Fibroblast of skin of abdomen (primary cell): Measurements from ENCODE around the gene TNK2.

Source experiments
- DNase-seq: peaks from one replicate; pipeline ENCODE4 v3.0.0-alpha.2; 2013

The TNK2 gene

DNA sequence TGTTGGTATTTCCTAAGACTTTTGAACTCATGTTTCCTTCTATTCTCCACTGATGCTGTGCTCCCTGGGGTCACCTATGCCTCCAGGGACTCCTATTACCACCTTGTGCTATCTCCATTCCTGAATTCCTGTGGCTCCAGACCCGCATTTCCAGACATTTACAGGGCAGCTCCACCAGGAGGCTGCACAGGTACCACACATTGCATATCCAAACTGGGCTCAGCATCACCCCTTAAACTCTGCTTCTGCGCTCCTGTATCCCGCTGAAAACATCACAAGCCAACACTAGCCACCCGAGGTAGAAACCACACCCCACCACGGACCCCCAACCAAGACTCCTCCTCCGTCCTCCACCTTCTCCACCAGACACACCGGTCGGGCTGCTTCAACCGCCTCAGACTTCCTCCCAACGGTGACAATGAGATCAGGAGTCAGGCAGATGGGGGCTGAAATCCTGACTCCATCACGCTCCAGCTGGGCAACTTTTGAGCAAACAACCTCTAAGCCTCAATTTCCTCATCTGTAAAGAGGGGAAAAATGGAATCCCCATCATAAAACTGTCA, 10.4 kb downstream of the TNK2 start:
- DNase-seq: no peak

DNA sequence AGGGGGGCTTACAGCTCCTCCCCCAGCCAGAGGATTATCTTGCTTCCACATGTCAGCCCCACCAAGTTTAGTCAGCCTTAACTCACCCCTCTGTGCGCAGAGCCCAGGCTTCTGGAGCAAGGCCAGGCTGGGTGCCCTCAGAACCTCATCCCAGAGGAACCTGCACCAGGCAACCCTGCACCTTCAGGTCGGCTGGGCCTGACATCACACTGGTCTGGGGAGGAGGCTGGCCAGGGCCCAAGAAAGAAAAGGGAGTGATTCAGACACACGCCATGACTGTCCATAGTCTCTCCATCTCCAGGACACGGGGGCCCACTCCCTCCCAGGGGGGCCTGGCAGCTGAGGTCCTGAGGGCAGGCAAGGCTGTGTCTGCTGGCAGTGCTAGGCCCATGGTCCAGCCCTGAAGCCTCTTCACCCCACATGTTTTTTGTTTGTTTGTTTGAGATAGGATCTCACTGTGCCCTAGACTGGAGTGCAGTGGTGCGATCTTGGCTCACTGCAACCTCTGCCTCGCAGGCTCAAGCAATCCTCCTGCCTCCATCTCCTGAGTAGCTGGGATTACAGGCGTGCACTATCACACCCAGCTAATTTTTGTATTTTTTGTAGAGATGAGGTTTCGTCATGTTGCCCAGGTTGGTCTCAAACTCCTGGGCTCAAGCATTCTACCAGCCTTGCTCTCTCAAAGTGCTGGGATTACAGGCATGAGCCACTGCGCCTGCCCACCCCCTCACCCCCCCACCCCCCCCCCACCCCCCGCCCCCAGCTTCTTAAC, 11.1 kb downstream of the TNK2 start:
- peak; percentile 59 for DNase-seq

- peak; percentile 82 for DNase-seq
These were observed 11.8 kb downstream of the TNK2 start for GRCh38 chr3:195896361-195897080.

DNA sequence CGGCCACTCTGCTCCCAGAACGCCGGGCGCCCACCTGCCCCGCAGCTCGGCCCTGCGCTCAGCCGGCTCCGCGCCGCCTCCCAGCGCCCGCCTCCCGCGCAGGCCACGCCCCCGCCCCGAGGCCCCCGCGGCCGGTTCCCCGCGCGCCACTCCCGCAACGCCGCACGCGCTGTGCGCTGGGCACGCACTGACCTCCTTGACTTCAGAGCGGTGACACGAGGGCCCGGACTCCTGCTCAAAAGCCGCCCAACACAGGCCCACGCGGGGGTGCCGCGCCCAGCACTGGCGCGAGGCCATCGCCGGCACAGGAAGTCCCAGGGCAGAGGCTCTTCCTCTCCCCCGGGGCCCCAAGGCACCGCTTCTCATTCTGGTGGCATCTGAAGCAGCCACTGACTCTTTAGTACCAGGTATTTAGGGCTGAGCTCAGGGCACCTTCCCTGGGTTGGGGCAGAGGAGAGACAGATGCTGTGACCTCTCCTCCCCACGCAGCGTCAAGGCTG, 12.4 kb downstream of the TNK2 start:
- DNase-seq: peak; percentile 13

DNA sequence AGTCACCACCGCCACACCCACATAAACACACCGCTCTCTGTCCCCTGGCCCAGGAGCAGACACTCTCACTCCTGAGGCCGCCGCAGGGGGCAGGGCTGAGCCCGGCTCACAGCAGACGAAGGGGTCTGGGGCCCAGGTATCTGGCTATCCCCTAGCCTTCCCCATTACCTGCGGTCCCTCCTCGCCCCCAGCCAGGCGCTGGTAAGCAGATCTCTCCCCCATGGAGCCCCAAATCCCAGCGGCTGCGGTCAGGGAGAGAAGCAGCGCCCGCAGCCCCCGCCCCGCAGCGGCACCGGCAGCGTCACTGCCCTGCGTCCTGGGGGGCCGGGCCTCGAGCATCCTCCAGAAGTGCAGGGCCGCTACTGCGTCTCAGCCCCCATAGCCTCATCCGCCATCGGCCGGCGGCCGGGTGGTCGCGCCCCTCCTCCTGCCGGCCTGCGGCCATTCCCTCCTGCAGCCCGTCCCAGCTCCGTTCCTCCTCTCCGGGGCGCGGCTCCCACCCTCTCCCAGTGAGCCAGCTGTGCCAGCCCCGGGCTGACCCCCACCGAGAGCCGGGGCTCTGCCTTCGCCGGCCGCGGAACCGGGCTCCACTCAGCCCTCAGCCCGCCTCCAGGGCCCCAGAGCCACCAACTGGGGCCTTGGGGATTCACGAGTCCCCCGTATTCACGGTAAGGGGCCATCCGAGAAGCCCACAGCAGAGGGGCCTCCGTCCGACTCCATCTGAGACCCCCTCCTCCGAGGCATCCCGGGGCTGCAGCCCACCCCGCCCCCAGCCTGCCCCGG, 13.1 kb downstream of the TNK2 start:
- DNase-seq: peak; percentile 39

- no peak for DNase-seq
These were observed 14.4 kb downstream of the TNK2 start for GRCh38 chr3:195893916-195894465.

GRCh38 chr3:195893516-195893915, 14.8 kb downstream of the TNK2 start:
- no peak for DNase-seq

DNA sequence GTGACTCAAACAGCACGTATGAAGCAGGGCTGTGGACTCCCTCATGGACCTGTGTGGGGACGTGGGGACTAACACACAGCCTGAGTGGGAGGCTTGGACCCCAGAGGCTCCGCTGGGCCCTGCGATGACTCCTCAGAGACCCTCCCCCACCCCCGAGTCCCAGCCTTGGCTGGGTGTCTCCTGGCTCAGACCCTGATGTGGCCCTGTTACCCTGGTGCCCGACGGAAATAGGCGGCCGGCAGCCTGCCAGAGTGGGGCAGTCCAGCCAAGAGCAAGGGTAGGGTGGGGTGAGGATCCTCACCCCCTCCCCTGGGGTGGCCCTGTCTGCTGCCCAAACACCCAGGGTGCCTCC, 15.3 kb downstream of the TNK2 start:
- DNase-seq: no peak

DNA sequence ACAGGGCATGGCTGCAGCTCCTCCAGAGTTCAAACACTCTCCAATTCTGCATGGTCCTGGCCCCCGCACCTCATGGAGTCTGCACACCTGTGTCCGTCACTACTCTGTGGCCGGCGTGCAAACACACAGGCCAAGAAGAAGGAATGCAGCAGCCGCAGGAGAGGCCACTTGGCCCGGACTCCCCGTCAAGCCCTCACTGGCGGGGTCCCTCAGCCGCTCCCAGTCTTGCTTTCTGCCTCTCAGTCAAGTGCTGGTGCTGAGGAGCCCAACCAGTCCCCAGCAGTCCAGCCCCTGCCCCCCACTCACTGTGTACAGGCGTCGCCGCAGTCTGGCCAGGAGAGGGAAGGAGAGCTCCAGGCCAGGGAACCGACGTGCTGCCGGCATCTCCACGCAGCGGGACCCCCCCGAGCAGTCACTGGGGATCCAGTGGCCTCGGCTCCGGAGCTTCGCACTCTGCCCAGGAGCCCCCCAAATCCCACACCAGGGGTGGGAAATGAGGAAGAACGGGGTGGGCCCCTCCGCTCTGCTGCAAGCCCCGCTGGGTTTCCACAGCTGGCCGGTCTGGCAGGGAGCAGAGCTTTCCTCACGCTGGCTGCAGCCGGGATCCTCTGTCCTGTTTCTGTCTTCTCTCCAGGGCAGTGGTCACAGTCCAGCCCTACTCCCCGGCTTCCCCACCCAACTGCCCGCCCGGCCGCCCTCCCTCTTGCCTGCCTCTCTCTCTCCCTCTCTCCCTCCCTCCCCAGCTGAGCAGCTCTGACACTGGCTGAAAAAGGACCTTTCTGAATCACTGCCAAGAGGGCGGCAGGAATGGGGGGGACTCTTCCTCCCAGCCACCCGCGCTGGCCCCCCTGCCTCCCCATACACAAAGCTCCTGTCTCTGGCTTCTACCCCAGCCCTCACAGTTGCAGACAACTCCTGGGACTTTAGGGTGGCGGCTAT, 16.0 kb downstream of the TNK2 start:
- peak; percentile 77 for DNase-seq

- DNase-seq: no peak
These were observed 16.8 kb downstream of the TNK2 start for GRCh38 chr3:195891431-195892104.

- no peak for DNase-seq
These were observed 18.5 kb downstream of the TNK2 start for GRCh38 chr3:195889870-195890295.

DNA sequence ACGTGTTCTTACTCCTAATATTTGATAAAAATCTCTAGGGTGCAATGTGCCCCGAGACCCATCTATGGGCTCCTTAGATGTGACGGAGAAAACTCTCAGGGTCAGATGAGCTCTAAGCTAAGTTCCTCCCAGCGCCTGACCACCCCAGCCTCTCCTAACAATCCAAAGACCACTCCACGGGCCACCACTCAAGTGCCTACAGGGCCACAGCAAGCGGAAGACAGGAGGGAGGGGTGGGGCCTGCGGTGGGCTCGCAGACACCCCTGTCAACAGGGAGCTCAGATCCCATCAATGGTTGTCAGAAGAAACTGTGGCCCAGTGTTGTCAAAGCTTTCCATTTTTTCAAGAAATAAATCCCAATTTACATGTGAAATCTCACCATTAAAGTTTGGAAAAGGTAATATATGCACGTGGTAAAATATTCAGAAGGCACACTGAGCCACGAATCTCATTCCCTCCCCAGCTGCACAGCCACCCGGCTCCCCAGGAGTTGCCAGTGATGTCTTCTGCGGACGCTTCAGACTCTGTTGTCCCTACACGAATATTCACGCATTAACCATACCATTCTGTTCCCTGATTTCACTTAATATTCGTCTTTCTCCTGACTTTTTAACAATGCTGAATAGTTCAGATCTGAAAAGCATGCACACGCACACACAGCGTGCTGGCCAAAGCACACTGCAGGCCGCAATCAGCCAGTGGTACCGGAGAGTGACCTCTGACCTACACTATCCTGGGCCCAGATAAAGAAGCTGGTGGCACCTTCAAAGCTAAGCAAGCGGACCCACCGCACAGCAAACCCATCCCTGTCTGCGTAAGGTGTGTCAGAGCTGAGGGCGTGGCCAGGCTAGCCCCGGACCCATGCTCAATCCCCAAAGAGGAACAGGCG, 19.1 kb downstream of the TNK2 start:
- no peak for DNase-seq

DNA sequence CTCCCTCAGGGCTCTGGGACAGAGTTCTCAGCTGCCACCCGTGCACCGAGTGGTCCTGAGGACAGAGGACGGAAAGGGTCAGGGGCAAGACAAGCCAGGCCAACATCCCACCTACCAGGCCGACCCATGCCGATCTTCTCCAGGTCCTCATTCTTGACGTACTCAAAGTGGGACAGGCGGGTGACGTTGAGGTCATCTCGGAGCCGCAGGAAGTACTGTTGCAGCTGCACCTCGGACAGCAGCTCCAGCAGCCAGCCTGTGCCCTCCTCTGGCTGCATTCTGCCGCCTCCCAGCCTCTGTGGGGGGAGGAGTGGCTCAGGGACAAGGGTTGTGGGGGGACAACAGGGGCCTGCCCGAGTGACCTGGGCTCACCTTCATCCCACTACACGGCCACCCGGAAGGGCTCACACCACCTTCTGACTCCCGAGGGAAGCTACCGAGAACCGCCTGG, 20.0 kb downstream of the TNK2 start:
- no peak for DNase-seq

DNA sequence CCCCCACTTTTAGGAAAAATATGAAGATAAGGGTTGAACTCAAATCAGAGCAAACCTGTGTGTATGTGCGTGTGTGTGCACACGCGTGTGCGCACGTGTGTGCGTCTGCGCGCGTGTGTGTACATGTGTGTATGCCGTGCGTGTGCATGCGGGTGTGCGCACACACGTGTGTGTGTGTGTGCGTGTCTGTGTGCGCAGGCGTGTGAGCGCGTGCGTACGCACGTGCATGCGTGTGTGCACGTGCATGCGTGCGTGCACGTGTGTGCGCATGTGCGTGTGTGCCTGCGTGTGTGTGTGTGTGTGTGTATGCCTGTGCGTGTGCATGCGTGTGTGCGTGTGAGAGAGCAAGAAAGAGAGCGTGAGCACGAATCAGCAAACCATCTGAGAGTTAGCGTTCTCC, 20.7 kb downstream of the TNK2 start:
- DNase-seq: no peak

GRCh38 chr3:195886181-195887141, 21.9 kb downstream of the TNK2 start:
- DNase-seq: peak; percentile 90

DNA sequence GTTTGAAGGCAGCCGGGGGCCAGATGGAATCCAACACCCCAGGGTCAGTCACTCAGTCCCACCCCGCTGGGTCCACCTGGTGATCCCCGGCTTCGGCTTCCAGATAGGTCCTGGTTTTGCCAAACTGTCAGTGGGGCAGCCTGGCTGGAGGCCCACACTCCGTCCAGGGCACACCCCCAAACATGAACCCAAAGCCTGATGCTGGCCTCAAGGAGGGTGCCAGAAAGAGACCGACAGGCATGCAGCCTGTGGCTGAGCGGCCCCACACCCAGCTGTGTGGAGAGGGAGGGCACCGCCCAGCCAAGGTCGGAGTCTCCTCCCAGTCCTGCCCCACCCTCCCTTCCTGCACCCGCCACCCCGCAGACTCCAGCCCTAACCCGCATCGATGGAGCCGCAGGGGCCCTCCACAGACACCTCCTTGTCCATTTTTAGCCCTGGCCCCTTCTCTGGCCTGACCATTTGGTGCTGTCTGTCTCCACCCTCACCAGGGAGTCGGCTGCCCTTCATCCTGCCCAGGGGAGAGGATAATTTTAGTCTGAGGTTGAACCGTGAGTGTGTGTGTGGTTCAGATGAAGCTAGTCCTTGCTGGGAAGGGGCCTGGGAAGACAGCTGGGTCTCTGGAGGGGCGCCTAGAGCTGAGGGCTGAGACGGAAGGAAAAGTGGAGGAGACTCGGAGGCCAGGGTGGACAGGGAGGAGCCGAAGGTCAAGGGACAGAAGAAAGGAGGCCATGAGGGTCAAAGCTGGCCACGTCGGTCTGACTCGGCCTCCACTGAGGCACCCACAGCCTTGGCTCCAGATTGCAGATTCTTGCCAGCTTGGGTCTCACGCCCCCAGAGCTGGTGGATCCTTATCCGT, 23.1 kb downstream of the TNK2 start:
- DNase-seq: no peak

DNA sequence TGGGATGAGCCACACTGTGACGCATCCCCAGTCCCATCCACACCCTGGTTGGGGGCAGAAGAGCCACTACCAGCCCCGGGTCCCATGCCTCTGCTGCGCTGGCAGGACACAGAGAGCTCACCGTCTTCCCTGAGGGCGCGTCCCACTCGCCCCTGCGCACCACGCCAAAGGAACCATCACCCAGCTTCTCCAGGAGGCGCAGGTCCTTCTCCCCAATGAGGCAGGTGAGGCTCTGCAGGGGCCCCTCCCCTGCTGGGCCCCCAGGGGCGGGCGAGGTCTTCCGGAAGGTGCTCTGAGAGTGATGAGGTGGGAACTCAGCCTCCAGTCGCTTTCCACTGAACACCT, 23.7 kb downstream of the TNK2 start:
- no peak for DNase-seq

GRCh38 chr3:195883801-195884200, 24.6 kb downstream of the TNK2 start:
- no peak for DNase-seq
